HG02571 (cell line): Measurements from ENCODE around the gene FAT2.
"Not testable (repeated sequence)": the region's sequence is repeated elsewhere in the genome, so short reads cannot be mapped to it uniquely, and the experiment has no call there.

Experiments used
- ATAC-seq: cut with Tn5 transposase; IDR thresholded peaks from one replicate; pipeline ENCODE4 v1.9.1; 2021; ENCODE audit warnings: mild to moderate bottlenecking, moderate library complexity; ENCODE audit not compliant: unreplicated experiment

FAT2 gene

DNA sequence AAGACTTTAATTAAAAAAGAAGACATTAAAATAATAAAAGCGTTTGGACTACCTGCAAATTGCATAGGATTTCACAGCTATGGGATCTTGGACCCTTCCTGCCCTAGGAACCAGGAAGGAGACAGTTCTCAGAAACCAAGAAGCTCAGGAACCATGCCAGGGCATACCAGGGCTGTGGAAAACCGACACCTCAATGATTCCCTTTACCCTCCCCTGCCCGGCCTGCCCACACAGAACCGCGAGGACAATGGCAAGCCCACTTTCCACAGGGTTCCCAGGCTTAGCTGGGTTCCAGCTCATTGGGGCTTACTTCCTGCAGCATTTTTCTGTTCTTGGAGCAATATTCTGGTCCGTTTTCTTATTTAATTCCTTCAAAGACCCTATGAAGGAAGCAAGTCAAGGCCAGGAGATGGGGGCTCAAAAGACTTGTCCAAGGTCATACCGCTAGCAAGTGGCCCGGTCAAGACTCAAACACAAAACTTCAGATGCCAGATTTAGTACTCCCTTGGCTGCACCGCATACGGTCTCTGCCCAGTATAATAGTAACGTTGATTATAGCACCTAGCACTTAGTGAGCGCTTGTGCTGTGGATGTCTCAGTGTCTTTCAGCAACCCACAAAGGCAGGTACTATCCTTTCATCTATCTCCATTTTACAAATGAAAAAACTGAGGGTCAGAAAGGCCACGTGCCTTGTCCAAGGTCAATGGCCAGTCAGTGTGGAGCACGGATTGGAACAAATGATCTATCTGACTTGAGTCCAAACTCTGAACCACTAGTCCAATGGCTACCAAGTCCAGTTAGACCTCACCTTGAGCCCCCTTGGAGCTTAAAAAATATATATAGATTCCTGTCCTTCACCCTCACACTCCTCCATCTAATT, 6.8 kb downstream of the FAT2 start:
- ATAC-seq = no peak

DNA sequence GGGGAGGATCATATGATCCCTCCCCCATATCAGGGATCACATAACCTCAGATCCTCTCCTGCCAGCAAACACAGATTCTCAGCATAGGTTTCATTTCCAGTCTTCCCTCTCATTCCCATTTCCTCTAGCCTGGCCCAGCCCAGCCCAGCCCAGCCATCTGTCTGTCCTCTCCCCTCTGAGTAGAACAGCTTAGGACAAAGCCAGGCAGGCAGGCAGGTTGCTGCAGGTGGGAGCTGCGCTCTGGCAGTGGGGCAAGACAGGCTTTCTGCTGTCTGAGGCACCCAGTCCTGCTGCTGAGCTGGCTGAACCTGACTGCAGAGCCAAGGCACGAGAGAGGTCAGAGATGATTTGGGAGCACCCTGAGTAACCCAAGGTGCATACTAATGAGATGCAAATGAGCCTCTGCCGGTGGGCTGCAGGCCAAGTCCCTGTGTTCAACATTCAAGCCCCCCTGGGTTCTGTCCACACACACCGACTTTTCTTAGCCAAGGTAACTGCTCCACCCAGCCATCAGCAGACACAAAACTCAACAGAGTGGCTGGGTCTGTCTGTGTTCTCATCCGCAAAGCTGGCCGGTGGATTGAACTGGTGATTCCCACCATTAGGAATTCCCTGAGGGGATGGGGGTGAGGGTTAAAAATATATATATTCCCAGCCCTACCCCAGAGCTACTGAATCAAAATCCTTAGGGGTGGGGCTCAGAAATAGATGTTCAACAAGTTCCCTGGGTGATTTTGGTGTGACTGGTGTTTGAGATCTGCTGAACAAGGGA, 9.1 kb downstream of the FAT2 start:
- ATAC-seq = no peak

DNA sequence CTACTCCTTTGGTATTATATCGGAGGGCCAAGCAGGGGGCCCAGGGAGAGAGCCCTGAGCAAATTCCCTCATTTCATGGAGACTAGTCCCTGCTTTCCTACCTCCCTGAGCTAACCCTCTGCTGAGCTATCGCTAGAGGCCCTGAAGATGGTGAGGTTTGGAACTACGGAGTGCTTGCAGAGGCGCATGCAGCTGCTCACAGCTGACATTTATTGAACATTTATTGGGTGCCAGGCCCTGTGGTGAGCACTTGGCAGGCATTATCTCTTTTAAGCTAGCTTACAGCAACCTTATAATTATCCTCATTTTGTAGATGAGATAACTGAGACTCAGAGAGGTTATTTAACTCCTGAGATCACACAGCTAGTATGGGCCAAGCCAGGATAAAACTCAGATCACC, 9.8 kb downstream of the FAT2 start:
- no peak for ATAC-seq

DNA sequence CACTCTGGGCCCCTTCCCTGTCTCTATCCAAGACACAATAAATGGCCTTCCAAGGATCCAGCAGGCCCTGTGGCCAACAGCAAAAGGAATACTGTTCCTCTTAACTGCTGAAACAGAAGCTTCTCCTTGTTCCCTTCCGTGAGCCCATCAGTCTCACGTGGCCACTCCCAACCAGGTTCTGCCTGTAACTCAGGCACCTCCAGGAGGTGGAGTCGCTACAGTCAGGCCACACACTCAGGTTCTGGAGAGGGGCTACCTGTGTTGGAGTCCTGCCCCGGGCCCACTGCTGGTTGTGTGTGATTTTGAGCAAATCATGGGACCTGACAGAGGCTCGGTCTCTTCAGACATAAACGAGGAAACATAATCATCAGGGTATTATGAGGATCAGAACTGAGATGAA, 10.3 kb downstream of the FAT2 start:
- no peak for ATAC-seq

DNA sequence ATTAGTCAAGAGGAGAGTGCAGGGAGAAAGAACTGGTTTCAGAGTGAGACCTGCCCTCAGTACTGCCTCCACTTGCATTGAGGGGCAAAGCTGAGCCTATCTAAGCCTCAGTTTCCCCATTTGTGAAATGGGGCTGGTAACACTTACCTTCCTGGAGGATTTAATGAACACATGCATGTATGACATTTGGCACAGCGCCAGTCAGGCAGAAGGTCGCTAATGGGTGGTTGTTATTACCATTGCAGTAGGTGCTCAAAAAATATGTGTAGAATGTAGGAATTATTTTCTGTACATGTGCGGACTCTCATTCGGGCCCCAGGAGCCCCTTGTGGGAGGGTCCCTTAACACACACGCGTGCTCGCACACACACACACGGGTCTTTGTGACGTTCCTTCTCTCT, 10.9 kb downstream of the FAT2 start:
- ATAC-seq = no peak

DNA sequence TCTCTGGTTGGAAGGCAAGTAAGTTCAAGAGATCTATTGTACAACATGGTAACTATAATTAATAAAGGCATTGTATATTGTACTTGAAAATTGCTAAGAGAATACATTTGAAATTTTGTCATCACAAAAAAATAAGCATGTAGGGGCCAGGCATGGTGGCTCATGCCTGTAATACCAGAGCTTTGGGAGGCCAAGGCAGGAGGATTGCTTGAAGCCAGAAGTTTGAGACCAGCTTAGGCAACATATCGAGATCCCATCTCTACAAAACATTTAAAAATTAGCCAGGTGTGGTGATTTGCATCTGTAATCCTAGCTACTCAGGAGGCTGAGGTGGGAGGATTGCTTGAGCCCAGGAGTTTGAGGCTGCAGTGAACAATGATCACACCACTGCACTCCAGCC, 12.0 kb downstream of the FAT2 start:
- not testable (repeated sequence) for ATAC-seq

DNA sequence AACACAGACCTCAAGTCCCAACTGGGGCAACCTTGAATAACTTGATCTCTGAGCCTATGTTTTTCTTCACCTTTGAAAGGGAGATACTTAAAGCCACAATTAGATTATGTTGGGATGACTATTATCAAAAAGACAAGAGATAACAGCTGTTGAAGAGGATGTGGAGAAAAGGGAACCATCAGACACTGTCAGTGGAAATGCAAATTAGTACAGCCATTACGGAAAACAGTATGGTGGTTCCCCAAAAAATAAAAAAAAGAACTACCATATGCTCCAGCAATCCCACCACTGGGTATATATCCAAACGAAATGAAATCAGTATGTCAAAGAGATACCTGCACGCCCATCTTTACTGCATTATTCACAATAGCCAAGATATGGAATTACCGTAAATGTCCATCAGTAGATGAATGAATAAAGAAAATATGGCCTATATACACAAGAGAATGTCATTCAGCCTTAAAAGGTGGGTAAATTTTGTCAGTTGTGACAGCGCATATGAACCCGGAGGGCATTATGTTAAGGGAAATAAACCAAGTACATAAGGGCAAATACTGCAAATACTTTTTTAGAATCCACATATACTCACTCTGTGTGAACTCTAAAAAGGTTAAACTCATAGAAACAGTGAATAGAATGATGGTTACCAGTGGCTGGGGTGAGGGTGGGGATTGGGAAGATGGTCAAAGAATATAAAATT, 12.7 kb downstream of the FAT2 start:
- ATAC-seq = no peak

DNA sequence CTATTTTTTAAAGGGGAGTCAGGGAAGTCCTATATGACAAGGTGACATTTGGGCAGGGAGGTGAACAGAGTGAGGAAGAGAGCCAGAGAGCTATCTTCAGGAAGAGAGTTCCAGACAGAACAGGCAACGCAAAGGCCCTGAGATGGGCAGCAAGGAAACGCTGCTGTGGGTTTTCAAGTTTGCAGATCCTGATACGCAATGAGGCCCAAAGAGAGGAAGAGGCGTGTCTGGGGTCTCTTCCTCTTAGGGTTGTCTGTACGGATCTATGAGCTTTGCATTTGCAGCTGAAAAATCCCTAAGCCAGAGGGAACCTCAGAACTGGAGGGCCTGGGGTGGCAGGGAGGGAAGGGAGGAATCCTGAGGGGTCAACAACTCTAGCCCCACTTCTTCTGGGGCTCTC, 13.6 kb downstream of the FAT2 start:
- ATAC-seq = no peak

DNA sequence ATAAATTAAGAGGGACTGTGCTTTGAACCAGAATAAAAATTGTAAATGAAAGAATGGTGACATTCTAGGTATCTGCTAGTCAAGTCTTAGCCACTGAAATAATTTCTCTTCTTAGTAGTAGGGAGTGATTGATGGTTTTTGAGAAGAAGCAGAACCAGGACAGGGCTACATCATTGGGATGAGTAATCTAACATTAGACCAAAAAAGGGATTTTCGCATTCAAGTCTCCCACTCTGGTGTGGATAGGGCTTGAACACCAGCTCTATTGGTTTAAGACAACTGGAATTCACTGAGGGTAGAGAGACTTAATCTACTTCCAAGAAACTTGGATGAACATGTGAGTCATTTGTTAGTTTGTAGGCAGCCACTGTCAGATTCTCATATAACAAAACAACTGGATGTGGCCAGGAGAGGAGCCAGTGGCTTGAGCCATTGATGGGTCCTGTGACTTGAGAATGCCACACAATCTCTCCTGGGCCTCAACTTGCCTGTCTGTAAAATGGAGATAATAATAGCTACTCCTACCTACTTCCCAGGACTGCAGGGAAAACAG, 16.6 kb downstream of the FAT2 start:
- no peak for ATAC-seq

DNA sequence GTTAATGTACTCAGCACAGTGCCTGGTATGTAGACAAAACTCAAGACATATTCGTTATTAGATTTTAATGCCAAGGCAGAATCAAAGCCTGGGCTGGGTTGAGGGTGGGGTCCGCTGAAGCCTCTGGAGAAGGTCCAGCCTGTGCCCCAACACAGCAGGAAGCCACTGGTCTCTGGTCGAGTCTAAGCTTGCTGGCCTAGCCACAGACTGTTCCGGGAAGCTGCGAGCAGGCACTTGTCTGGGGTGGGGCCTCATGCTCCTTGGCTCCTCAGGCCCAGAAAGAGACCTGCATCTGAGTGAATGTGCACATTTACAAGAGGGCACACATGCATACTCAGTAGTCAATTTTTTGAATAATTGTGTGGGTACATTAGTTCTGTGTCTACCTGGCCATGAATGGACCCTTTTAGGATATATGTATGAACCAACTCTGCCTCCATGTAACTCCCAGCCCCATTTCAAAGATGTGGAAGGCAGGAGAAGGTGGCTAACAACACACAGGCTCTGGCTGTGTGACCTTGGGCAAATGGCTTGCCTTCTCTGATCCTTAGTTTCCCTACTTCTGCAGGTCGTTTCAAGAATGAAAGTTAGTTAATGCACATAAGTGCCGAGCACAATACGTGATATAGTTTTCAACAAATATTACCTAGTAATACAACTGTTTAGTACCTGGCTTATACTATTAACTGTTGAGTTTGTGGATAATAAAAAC, 18.3 kb downstream of the FAT2 start:
- no peak for ATAC-seq

DNA sequence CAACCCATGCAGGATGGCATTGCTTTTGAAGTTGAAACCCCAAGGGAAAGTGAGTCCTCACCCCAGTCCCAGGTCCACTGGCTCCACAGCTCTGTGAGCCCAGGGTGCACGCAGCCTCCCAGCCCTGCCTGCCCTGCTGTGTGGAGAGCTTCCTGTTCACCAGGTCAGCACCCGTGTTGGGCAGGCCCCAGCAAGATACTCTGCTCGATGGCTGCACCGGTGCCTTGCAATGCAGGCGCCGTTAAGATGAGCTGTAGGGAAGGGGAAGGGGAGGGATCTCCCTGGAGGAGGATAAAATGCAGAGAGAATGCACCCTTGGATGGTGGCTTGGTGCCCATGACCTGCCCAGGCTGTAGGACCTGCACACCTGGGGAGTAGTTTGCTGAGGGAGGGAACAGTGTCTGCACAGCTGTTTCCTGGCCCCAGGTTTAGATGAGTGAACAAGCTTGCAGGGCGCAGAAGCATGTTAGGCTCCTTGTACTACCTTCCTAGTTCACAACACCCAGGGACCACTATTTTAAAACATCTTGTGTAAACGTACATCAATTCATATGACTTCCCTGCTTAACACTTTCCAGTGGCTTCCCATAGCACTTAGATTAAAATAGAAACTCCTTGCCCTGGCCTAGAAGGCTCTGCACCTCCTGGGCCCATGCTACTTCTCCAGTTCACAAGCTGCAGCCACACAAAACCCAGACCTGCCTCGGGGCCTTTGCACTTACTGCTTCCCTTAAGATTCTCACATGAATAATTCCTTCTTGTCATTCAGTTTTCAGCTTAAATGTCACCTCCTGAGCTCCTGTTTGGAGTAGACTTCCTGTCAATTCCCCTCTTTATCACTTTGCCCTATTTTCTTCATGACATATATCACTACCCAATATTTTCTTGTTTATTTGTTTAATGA, 19.6 kb downstream of the FAT2 start:
- ATAC-seq = no peak

DNA sequence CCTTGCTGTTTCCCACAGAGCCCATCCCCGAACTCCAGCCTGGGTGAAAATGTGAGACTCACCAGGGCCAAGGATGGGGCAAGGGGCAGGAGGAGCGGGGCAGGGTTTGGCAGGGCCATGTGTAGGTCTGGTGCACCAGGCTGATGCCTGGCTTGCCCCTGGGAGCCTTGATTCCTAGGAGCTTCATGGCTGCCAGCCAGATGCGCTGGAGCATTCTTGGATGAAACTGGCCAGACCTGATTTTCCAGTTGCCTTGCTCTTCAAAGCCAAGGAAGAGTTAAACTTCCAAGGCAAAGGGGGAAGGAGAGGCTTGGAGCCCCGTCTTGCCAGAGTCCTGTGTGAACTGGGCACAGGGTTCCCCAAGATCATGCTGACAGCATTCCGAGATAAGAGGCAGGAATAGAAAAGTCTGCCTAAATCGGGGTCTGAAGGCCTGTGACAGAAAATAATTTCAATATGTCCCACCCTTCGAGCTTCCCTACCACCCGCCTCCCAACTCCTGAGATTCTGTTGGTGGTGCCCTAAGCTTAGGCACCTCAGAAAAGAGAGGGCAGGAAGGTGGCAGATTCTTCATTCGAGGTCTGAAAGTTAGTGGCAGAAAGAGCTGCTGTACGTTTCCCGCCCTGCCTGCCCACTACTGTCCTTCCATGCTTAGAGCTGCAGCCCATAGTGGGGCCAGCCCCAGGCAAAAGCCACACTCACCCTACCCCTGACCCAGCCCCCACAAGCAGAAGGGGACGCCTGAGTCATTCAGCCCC, 20.4 kb downstream of the FAT2 start:
- ATAC-seq = no peak

DNA sequence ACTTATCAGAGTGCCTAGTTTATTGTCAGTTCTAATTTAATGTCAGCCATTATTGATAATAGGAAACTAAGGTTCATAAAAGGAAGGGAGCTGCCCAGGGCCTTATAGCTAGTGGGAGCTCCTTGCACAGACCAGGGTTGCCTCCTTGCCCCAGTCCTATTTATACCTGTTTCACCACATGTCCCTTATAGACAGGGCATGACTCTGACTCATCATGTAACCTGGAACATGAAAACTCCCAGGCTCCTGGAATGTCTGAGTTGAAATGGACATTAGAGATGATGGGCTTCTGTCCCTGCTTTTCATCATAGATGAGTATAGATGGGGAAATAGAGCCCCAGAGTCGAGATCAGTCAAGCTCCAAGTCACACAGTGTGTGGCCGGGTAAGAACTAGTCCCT, 21.1 kb downstream of the FAT2 start:
- no peak for ATAC-seq

DNA sequence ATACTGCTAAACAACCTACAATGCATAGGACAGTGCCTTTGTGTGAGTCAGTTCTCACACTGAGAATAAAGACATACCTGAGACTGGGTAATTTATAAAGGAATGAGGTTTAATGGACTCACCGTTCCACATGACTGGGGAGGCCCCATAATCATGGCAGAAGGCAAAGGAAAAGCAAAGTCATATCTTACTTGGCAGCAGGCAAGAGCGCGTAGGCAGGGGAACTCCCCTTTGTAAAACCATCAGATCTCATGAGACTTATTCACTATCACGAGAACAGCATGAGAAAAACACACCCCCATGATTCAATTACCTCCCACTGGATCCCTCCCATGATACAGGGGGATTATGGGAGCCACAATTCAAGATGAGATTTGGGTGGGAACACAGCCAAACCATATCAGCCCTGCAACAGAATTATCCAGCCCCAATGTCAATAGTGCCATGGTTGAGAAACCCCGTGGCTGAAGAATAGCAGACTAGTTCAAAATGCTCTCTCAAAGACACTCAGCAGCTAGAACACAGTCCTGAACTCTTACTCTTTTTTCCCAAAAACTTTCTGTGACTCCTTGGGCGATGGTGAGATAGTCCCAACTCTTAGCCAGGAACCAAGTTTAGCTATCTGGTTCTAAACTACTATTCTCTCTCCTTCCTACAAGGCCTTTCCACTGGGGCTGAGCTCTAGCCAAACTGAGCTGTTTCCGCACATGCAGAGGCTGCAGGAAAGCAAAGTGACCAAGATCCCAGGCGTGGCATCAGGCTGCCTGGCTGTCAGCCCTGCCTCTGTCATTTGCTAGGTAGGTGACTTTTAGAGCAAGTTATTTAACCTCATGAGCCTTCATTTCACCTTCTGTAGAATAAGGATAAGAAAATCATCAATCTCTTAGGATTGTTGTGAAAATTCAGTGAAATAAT, 21.7 kb downstream of the FAT2 start:
- no peak for ATAC-seq

DNA sequence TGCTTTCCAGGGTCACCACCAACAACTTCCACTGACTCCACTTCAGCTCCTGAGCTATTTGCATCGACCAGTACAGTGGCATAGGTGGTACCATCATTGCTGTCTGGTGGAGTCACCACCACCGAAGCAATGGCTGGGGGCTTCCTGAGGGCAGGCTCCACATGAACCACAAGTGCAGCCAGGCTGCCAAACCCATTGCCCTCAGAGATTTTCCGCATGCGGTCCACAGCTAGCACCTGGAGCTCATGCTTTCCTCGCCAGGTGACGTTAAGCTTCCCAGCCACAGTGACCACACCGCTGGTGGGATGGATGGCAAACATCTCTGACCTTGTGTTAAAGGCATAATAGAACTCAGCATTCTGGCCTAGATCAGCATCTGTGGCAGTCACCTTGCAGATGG, 23.1 kb downstream of the FAT2 start:
- no peak for ATAC-seq

DNA sequence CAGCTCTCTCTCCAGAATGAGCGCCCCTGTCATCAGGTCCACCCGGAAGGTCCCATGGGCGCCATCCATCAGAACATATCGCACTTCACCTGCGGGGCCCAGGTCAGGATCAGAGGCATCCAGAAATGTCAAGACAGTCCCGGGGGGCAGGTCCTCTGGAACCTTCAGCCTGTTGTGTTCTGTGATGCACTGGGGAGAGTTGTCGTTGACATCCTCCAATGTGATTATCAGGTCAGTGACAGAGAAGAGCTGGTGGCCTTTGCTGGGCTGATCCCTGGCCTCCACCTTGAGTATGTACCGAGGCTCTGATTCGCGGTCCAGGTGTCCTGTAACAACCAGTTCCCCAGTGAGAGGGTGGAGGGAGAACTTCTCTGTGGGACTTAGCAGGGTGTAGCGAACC, 25.2 kb downstream of the FAT2 start:
- no peak for ATAC-seq

DNA sequence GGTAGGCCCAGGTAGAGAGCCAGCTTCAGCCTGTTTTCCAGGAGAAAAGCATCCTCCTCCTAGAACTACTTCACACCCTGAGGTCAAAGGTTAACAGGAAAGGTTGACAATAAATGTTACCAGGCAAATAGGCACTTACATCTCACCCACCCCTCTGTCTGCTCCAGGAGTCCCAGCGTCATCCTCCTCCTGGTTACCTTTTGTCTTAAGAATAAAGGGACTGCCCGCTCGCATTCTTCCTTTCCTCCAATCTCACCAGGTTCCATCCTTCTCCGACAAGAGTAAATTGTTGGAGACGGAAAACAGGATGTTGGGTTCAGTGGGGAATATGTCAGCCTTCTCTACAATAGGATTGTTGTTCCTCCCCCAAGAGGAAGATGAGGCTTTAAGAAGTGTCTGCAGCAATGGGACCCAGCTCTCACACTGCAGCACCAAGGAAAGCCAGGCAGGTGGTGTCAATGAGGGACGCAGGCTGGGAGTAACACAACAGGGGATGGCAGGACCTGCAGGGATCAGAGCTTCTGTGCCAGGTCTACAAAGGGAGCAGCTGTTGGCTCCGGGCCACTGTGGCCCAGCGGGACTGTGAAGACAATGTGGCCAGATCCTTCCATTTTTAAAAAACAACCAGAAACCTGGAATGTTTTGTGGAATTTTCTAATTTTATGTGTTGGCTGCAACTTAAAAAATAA, 29.0 kb downstream of the FAT2 start:
- no peak for ATAC-seq
